Adrenal gland (tissue), 12 donors: ENCODE data around the gene COPZ1. TPM values are rescaled to one million over a fixed set of nuclear protein-coding genes. Genes with fewer than 3 reads are reported as not detected.
"Not testable (repeated sequence)": the region's sequence is repeated elsewhere in the genome, so short reads cannot be mapped to it uniquely, and the experiment has no call there.

Experiments used
- DNase-seq, 7 donors: peaks; one replicate each; pipeline ENCODE4 v3.0.0-alpha.2; 2019 to 2020
- H3K27ac ChIP-seq, 5 donors: fragments of 200-600 bp; sonication (generic) in 4 of 5; 1 replicate in 3 of 5; 2 replicates in 2 of 5; pipeline versions ENCODE4 v1.5.1 to v1.8.0; 2016 to 2020; ENCODE audit warnings: mild to moderate bottlenecking in 1 of 5
- H3K27me3 ChIP-seq: fragments of 200-600 bp; 2 replicates; pipeline ENCODE4 v1.8.0; 2021
- H3K36me3 ChIP-seq, 2 donors: fragments of 200-600 bp; replicated peaks in 1 of 2; 1 replicate in 1 of 2; 2 replicates in 1 of 2; pipeline versions ENCODE4 v1.5.1 to v1.8.0; 2018 to 2022
- H3K4me1 ChIP-seq, 2 donors: fragments of 200-600 bp; replicated peaks in 1 of 2; 1 replicate in 1 of 2; 2 replicates in 1 of 2; pipeline versions ENCODE4 v1.5.1 to v1.8.0; 2018 to 2021
- H3K4me3 ChIP-seq, 4 donors: fragments of 200-600 bp; sonication (generic) in 3 of 4; one replicate each; pipeline ENCODE4 v1.5.1; 2016 to 2018
- H3K9me3 ChIP-seq, 3 donors: fragments of 200-600 bp; sonication (generic) in 1 of 3; replicated peaks in 1 of 3; 1 replicate in 2 of 3; 2 replicates in 1 of 3; pipeline versions ENCODE4 v1.5.1 to v1.8.0; 2016 to 2021
- POLR2A ChIP-seq, 2 donors: fragments of 450-650 bp; IDR thresholded peaks; one replicate each; pipeline ENCODE4 v1.6.1; 2017; ENCODE audit warnings: antibody characterized with exemption in 2 of 2, mild to moderate bottlenecking in 2 of 2, moderate library complexity in 1 of 2
- WGBS, 4 donors: extraction: QIAGEN DNeasy Blood & Tissue Kit in 2 of 4; methylation state at CpG; one replicate each; pipeline versions ENCODE4 v1.1.5 to v1.1.7; 2013 to 2017; 5-methylcytosine and 5-hydroxymethylcytosine counted together
- intact Hi-C, 2 donors: fragments of 100-400 bp; cut with DNase I; formaldehyde crosslinking; loops; one replicate each; pipeline versions ENCODE4 v1.14.1 to v1.15.0; 2022 to 2023
- polyA plus RNA-seq, 3 donors: library from polyadenylated mRNA; stranded (reverse); fragments of 200-250 nt in 2 of 3; fragments of 350-450 nt in 1 of 3; fragmentation: Illumina TruSeq in 1 of 3; extraction: RNeasy Lipid Tissue Mini Kit (QIAGEN cat#74804) in 1 of 3; gene quantifications; one replicate each; pipeline ENCODE4 v1.2.3, GENCODE V29; 2013 to 2014
- total RNA-seq, 9 donors: library from RNA; depleted of rRNA in 4 of 9; stranded (reverse); fragments of >200 nt in 4 of 9; fragments of 120-200 nt in 1 of 9; fragmentation: NEBNext Ultra II Directional in 1 of 9; extraction: Animal tissue kit (Norgen Biotek cat#: 25700) in 1 of 9; gene quantifications; one replicate each; pipeline versions ENCODE4 v1.1.0 to v1.2.4, GENCODE V29; 2013 to 2023
- TF ChIP-seq, protein P1 (sequence below), 6 experiments: fragments of 450-650 bp in 4 of 6; fragments of 200-600 bp in 2 of 6; sonication (generic) in 1 of 6; IDR thresholded peaks; 1 replicate in 5 of 6; 2 replicates in 1 of 6; pipeline versions ENCODE4 v1.5.1 to v1.8.0; 2016 to 2021; ENCODE audit warnings: antibody characterized with exemption in 6 of 6, mild to moderate bottlenecking in 2 of 6, moderate library complexity in 1 of 6
- donor health status: healthy with polysubstance abuse.
- donor health status: Bipolar disorder and iron deficiency.
- donor health status: DM: yes; HTN: yes; CAD: no.
- donor health status: DM: no; HTN: no; CAD: no.
- donor health status: DM: no; HTN: no; CAD: no.
- donor health status: DM: yes; HTN: yes; CAD: no.

The COPZ1 gene
- total and polyA plus RNA-seq, 12 donors = 54.7 to 252 (median 152) TPM

DNA sequence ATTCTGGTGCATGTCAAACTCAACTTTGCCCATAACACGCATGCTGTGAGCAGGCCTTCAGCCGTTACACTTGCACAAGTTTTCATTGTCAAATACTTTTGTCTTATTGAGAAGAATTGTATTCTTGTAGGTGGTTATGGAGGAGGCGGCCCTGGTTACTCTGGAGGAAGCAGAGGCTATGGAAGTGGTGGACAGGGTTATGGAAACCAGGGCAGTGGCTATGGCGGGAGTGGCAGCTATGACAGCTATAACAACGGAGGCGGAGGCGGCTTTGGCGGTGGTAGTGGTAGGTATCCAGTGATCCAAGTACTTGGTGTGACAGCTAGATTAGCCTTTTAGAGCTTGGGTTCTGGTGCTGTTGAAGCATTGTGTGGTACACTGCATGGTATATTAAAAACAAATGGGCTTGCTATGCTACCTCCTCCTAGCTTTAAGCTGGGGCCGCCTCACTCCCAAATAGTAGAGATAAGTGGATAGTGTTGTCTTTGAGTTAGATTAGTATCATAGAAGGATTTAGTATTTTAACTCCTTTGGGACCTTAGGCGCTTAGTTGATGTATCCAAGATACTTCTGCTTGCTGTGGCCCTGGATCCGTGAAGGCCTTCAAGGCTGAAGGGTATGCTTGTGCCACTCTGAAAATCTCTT, 41.9 kb upstream of the COPZ1 start:
- Histone ChIP-seq H3K36me3 (peaks cover 0 to 60% of the 10 kb centered on the region in 2 donors), H3K4me1 (peaks cover 51 to 66% of the 10 kb centered on the region in 2 donors), H3K4me3 (peak overlapping the region in 1 of 4 donors; percentile 69), H3K27ac (peak overlapping the region in 1 of 5 donors; percentile 50), H3K9me3 (no peaks in the 10 kb centered on the region), H3K27me3 (no peaks in the 10 kb centered on the region)
- DNase-seq = peak in 1 of 7 donors; percentile 32
- TF ChIP-seq, protein P1, sequence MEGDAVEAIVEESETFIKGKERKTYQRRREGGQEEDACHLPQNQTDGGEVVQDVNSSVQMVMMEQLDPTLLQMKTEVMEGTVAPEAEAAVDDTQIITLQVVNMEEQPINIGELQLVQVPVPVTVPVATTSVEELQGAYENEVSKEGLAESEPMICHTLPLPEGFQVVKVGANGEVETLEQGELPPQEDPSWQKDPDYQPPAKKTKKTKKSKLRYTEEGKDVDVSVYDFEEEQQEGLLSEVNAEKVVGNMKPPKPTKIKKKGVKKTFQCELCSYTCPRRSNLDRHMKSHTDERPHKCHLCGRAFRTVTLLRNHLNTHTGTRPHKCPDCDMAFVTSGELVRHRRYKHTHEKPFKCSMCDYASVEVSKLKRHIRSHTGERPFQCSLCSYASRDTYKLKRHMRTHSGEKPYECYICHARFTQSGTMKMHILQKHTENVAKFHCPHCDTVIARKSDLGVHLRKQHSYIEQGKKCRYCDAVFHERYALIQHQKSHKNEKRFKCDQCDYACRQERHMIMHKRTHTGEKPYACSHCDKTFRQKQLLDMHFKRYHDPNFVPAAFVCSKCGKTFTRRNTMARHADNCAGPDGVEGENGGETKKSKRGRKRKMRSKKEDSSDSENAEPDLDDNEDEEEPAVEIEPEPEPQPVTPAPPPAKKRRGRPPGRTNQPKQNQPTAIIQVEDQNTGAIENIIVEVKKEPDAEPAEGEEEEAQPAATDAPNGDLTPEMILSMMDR (IDR thresholded peaks at IDR 0.05) = no peak
- TF ChIP-seq POLR2A (IDR thresholded peaks at IDR 0.05) = no peak
- intact Hi-C loops = no loop called here
- WGBS, 4 donors = 21 to 28% (median 24%) methylated on average over 11 of the region's 11 CpGs

DNA sequence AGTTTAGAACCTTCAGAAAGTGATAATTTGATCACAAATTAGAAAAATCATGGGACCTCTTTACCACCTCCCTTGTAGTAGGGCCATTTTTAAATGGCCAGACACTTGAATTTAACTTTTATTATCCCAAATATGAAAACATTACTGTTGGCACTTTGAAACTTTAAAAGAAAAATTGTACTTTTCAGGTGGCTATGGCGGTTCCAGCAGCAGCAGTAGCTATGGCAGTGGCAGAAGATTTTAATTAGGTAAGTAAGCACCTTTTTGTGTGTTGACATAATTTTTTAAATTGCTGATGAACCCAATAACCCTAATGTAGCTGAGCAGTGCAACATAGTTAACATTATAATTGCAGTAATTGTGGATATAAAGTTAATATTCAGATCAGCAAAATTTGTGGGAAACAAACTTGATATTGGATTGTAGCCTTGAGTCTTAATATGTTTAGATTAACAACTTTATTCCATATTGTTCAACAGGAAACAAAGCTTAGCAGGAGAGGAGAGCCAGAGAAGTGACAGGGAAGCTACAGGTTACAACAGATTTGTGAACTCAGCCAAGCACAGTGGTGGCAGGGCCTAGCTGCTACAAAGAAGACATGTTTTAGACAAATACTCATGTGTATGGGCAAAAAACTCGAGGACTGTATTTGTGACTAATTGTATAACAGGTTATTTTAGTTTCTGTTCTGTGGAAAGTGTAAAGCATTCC, 40.7 kb upstream of the COPZ1 start:
- H3K9me3 ChIP-seq, intact Hi-C loops, DNase-seq, H3K27me3 ChIP-seq: not testable (repeated sequence)
- 27 to 37% (median 32%) methylated on average over 1 to 2 of the region's 2 CpGs for WGBS, 4 donors
- Histone ChIP-seq H3K4me1 (peaks cover 42 to 56% of the 10 kb centered on the region in 2 donors), H3K4me3 (peak overlapping the region in 1 of 4 donors; percentile 69), H3K36me3 (peaks cover 0 to 65% of the 10 kb centered on the region in 2 donors), H3K27ac (peak overlapping the region in 1 of 5 donors; percentile 20)

DNA sequence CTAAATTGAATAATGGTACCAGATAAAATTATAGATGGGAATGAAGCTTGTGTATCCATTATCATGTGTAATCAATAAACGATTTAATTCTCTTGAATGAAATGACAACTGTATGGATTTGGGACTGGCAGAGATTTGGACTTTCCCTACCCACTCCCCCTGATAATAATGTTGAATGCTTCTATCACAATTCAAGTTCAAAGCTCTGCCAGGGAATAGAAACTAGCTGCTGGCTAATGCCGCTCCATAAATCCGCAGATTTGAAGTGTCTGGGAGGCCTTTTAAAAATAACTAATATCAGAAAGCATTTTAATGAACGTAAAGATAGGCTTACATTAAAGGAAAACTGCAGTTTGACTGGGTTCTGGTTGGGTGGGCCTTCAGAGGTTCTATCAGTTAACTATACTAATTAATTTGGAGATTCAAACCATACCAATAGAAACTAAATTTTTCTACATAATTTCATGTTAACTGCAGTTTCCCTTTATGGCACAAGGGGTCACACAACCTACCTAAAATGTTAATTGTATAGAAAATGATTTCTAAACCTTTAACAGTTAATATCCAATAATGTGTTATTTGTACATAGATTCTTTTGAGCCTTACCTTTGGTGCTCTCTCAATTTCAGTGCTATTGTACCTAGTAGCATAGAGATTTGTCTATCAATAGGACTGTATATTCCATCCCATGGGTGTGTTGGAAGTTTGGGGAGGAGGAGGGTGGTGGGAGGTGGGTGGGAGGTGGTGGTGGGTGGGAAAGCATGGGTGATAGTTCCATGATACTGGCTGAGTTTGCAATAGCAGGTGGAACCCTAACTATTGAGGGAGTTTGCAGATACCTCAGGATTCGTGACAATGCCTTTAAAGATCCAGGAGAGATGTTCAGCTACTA, 39.5 kb upstream of the COPZ1 start:
- 42 to 51% (median 45%) methylated on average over 5 of the region's 5 CpGs for WGBS, 4 donors
- no peaks in the 10 kb centered on the region for H3K9me3 ChIP-seq
- peaks cover 0 to 65% of the 10 kb centered on the region in 2 donors for H3K36me3 ChIP-seq
- DNase-seq = no peak
- H3K27ac ChIP-seq = peak overlapping the region in 1 of 5 donors; percentile 7
- TF ChIP-seq, protein P1 (IDR thresholded peaks at IDR 0.05) = peak in 3 of 6 experiments; percentile 6 to 21 (median 9)
- TF ChIP-seq POLR2A (IDR thresholded peaks at IDR 0.05) = no peak
- intact Hi-C loops = no loop called here
- peak overlapping the region in 1 of 4 donors; percentile 24 for H3K4me3 ChIP-seq
- peaks cover 42 to 56% of the 10 kb centered on the region in 2 donors for H3K4me1 ChIP-seq
- H3K27me3 ChIP-seq = no peaks in the 10 kb centered on the region

DNA sequence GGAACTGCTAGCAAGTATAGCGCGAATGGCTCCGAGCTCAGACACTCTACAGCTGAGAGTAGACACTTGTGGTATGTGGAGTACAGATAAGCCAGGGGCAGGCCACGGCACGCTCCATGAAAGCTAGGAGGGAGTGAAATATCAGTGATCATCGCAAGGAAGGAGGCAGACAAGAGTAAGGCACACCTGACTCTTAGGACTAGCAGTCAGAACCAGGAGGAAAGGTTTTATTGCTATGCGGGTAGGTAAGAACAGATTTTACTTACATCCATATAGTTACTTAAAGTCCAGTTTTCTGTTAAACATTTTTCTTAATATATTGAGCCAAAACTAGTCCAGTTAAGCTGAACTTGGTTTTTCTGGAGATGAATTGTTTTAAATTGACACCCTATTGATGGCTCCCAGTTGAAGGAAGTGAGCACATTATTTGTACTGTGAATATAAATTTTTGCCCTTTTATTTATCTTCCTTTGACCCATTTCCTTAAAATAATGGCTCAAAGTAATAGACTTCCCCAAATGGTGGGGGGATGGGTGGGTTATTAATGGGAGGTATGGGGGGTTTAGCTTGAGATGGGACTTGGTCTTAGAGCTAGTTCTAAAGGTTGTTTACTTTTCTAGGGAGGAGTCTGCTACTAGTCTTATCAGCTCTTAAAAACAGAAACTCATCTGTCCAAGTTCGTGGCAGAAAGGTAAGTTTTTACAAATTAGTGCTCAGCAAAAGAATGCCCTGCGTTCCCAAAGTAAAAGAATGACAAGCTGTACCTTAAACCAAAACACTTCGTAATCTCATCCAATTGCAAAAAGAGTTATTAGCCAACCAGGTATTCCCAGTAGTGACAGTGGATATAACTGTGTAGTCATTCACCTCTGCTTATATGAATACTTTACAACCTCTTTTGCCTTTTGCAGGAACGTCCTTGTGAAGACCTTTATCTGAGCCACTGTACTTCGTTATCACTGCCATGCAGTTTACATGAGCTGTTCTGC, 38.6 kb upstream of the COPZ1 start:
- no peaks in the 10 kb centered on the region for H3K9me3 ChIP-seq
- intact Hi-C loops = no loop called here
- WGBS, 4 donors = 48 to 54% (median 49%) methylated on average over 12 of the region's 12 CpGs
- no peak for TF ChIP-seq POLR2A (IDR thresholded peaks at IDR 0.05)
- TF ChIP-seq, protein P1 (IDR thresholded peaks at IDR 0.05) = no peak
- H3K36me3 ChIP-seq = peaks cover 0 to 65% of the 10 kb centered on the region in 2 donors
- H3K27ac ChIP-seq = peak overlapping the region in 1 of 5 donors; percentile 34
- no peak overlapping the region for H3K4me3 ChIP-seq
- no peaks in the 10 kb centered on the region for H3K27me3 ChIP-seq
- DNase-seq = no peak
- peaks cover 42 to 55% of the 10 kb centered on the region in 2 donors for H3K4me1 ChIP-seq
